ENCODE data around the gene TRA2A. TPM values are rescaled to one million over a fixed set of nuclear protein-coding genes. Genes with fewer than 3 reads are reported as not detected.
"Not testable (repeated sequence)": the region's sequence is repeated elsewhere in the genome, so short reads cannot be mapped to it uniquely, and the experiment has no call there.

TRA2A gene
- total RNA-seq, 1 donor from 2014 or later = 162 TPM

DNA sequence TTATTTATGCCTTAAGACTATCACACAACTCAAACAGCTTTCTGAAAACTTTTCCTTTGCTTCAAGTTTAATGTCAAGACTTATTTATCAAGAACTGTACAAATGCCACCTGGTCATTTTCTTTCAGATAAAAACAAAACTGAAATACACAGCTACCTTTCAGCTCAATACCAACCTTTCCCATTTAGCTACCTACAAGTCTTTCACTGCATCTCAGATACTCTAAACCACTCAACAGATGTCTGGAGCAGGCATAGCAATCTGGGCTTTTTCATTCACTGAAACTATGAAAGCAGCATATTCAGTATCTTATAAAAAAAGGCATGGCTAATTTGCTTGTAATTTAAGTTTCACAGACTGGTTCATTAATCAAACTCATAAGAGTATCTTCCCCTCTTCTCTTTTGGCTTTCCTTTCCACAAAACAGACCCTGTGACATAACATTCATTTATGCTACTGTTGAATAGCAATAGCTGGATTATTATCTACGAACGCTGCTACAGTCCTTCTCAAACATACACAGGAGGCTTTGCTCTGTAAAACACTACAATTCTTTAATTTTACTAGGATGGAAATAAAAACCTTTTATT lies 8.2 kb downstream of the TRA2A start:
- H3K27ac Mint-ChIP-seq = peak overlapping the region; percentile 23
- H3K4me3 Mint-ChIP-seq = no peak overlapping the region
- no peak for TF ChIP-seq CTCF (IDR thresholded peaks at IDR 0.05; ENCODE audit: unreplicated experiment)
- DNase-seq (ENCODE audit: low spot score in 2 of 2, unreplicated experiment in 2 of 2) = no peak
- H3K4me1 Mint-ChIP-seq = peaks cover 49% of the 10 kb centered on the region
- H3K27me3 Mint-ChIP-seq (ENCODE audit: low read depth) = no peaks in the 10 kb centered on the region
- peaks cover 27% of the 10 kb centered on the region for H3K36me3 Mint-ChIP-seq
- H3K9me3 Mint-ChIP-seq = no peaks in the 10 kb centered on the region

DNA sequence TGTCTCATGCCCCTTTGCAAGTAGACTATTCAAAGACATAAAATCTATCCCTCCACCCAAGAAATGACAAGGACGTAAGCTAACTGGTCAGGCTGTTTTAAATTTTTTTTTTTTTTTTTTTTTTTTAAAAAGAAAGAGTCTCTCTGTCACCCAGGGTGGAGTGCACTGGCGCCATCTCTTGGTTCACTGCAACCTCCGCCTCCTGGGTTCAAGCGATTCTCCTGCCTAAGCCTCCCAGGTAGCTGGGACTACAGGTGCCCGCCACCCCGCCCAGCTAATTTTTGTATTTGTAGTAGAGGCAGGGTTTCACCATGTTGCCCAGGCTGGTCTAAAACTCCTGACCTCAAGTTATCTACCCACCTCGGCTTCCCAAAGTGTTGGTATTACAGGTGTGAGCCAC lies 11.2 kb downstream of the TRA2A start:
- no peak overlapping the region for H3K4me3 Mint-ChIP-seq
- no peaks in the 10 kb centered on the region for H3K27me3 Mint-ChIP-seq (ENCODE audit: low read depth)
- TF ChIP-seq CTCF (IDR thresholded peaks at IDR 0.05; ENCODE audit: unreplicated experiment) = no peak
- H3K27ac Mint-ChIP-seq = no peak overlapping the region
- peaks cover 42% of the 10 kb centered on the region for H3K36me3 Mint-ChIP-seq
- no peak for DNase-seq (ENCODE audit: low spot score in 2 of 2, unreplicated experiment in 2 of 2)
- peaks cover 27% of the 10 kb centered on the region for H3K4me1 Mint-ChIP-seq
- no peaks in the 10 kb centered on the region for H3K9me3 Mint-ChIP-seq

- H3K36me3 Mint-ChIP-seq = peaks cover 55% of the 10 kb centered on the region
- H3K4me1 Mint-ChIP-seq = no peaks in the 10 kb centered on the region
- TF ChIP-seq CTCF (IDR thresholded peaks at IDR 0.05; ENCODE audit: unreplicated experiment) = no peak
- H3K27ac Mint-ChIP-seq = peak overlapping the region; percentile 86
- DNase-seq (ENCODE audit: low spot score in 2 of 2, unreplicated experiment in 2 of 2) = no peak
- no peaks in the 10 kb centered on the region for H3K9me3 Mint-ChIP-seq
- H3K27me3 Mint-ChIP-seq (ENCODE audit: low read depth) = no peaks in the 10 kb centered on the region
- no peak overlapping the region for H3K4me3 Mint-ChIP-seq
These were observed 17.0 kb downstream of the TRA2A start for GRCh38 chr7:23514755-23515154.

GRCh38 chr7:23513746-23514145 lies 18.0 kb downstream of the TRA2A start:
- H3K36me3 Mint-ChIP-seq = peaks cover 53% of the 10 kb centered on the region

GRCh38 chr7:23494009-23494408 lies 37.8 kb downstream of the TRA2A start:
- no peaks in the 10 kb centered on the region for H3K4me1 Mint-ChIP-seq
- no peak for DNase-seq (ENCODE audit: low spot score in 2 of 2, unreplicated experiment in 2 of 2)
- no peaks in the 10 kb centered on the region for H3K27me3 Mint-ChIP-seq (ENCODE audit: low read depth)
- H3K9me3 Mint-ChIP-seq = no peaks in the 10 kb centered on the region
- peaks cover 9% of the 10 kb centered on the region for H3K36me3 Mint-ChIP-seq
- TF ChIP-seq CTCF (IDR thresholded peaks at IDR 0.05; ENCODE audit: unreplicated experiment) = no peak
- H3K27ac Mint-ChIP-seq = no peak overlapping the region
- no peak overlapping the region for H3K4me3 Mint-ChIP-seq

More at GRCh38 chr7:23513746-23514145, 18.0 kb downstream of the TRA2A start:
- H3K27ac Mint-ChIP-seq = peak overlapping the region; percentile 48
- DNase-seq (ENCODE audit: low spot score in 2 of 2, unreplicated experiment in 2 of 2); H3K9me3 Mint-ChIP-seq; H3K27me3 Mint-ChIP-seq (ENCODE audit: low read depth); H3K4me1 Mint-ChIP-seq; H3K4me3 Mint-ChIP-seq: not testable (repeated sequence)

GRCh38 chr7:23491502-23491901 lies 40.3 kb downstream of the TRA2A start:
- DNase-seq (ENCODE audit: low spot score in 2 of 2, unreplicated experiment in 2 of 2) = no peak
- H3K36me3 Mint-ChIP-seq = peaks cover 7% of the 10 kb centered on the region
- no peak overlapping the region for H3K4me3 Mint-ChIP-seq
- H3K9me3 Mint-ChIP-seq = no peaks in the 10 kb centered on the region
- no peaks in the 10 kb centered on the region for H3K27me3 Mint-ChIP-seq (ENCODE audit: low read depth)
- TF ChIP-seq CTCF (IDR thresholded peaks at IDR 0.05; ENCODE audit: unreplicated experiment) = no peak
- no peaks in the 10 kb centered on the region for H3K4me1 Mint-ChIP-seq
- H3K27ac Mint-ChIP-seq = no peak overlapping the region
